ENCODE measurements around the gene TFEB. TPM values are rescaled to one million over a fixed set of nuclear protein-coding genes. Genes with fewer than 3 reads are reported as not detected.

Gene TFEB
- total RNA-seq, 3 donors from 2014 or later (not counting 1 experiment from before 2014, with no cell fraction given): 56.0 to 66.7 (median 66.2) TPM

GRCh38 chr6:41637194-41638001, 98.0 kb downstream of the TFEB start:
- ATAC-seq: no peak
- Histone ChIP-seq H3K27me3 (ENCODE audit: control insufficient read depth, insufficient read depth, low read length) (peaks cover 25% of the 10 kb centered on the region), H3K4me1 (ENCODE audit: control insufficient read depth, insufficient read depth, low read length) (peaks cover 22% of the 10 kb centered on the region), H3K4me3 (ENCODE audit: low read length) (no peak overlapping the region), H3K36me3 (ENCODE audit: control insufficient read depth, insufficient read depth, low read length) (no peaks in the 10 kb centered on the region), H3K27ac (ENCODE audit: low read length) (no peak overlapping the region), H3K9me3 (ENCODE audit: control insufficient read depth, insufficient read depth, low read length) (no peaks in the 10 kb centered on the region)
- Mint-ChIP-seq H3K27ac (no peak overlapping the region), H3K4me3 (peak overlapping the region; percentile 71), H3K27me3 (ENCODE audit: low read depth in 2 of 2) (peaks cover 46 to 57% of the 10 kb centered on the region in 2 donors), H3K9me3 (no peaks in the 10 kb centered on the region), H3K4me1 (peaks cover 0 to 19% of the 10 kb centered on the region in 2 donors), H3K36me3 (no peaks in the 10 kb centered on the region)
- 22% methylated on average over 54 of the region's 54 CpGs for WGBS (ENCODE audit: insufficient coverage)
- no peak for TF ChIP-seq CTCF (IDR thresholded peaks at IDR 0.05)
- intact Hi-C loops (cut with micrococcal nuclease): no loop called here
- DNase-seq: no peak

- Mint-ChIP-seq H3K4me3 (peak overlapping the region; percentile 45), H3K9me3 (no peaks in the 10 kb centered on the region), H3K27ac (no peak overlapping the region), H3K27me3 (ENCODE audit: low read depth in 2 of 2) (peaks cover 50 to 56% of the 10 kb centered on the region in 2 donors), H3K36me3 (no peaks in the 10 kb centered on the region), H3K4me1 (peaks cover 0 to 19% of the 10 kb centered on the region in 2 donors)
- DNase-seq (no peak), ATAC-seq (no peak)
- Histone ChIP-seq H3K9me3 (ENCODE audit: control insufficient read depth, insufficient read depth, low read length) (no peaks in the 10 kb centered on the region), H3K27me3 (ENCODE audit: control insufficient read depth, insufficient read depth, low read length) (peaks cover 25% of the 10 kb centered on the region), H3K36me3 (ENCODE audit: control insufficient read depth, insufficient read depth, low read length) (no peaks in the 10 kb centered on the region), H3K27ac (ENCODE audit: low read length) (no peak overlapping the region), H3K4me1 (ENCODE audit: control insufficient read depth, insufficient read depth, low read length) (peaks cover 22% of the 10 kb centered on the region), H3K4me3 (ENCODE audit: low read length) (no peak overlapping the region)
- intact Hi-C loops (cut with micrococcal nuclease): no loop called here
- WGBS (ENCODE audit: insufficient coverage): 76% methylated on average over 31 of the region's 31 CpGs
- no peak for TF ChIP-seq CTCF (IDR thresholded peaks at IDR 0.05)
Observed at GRCh38 chr6:41636833-41637193, 98.6 kb downstream of the TFEB start.

GRCh38 chr6:41635365-41635764, 100.0 kb downstream of the TFEB start:
- peaks cover 25% of the 10 kb centered on the region for H3K27me3 ChIP-seq (ENCODE audit: control insufficient read depth, insufficient read depth, low read length)
- Mint-ChIP-seq H3K4me3 (no peak overlapping the region), H3K27me3 (ENCODE audit: low read depth in 2 of 2) (peaks cover 37 to 49% of the 10 kb centered on the region in 2 donors)

More at GRCh38 chr6:41635365-41635764, 100.0 kb downstream of the TFEB start:
- Mint-ChIP-seq H3K36me3 (no peaks in the 10 kb centered on the region), H3K9me3 (no peaks in the 10 kb centered on the region), H3K27ac (no peak overlapping the region), H3K4me1 (peaks cover 0 to 19% of the 10 kb centered on the region in 2 donors)
- Histone ChIP-seq H3K36me3 (ENCODE audit: control insufficient read depth, insufficient read depth, low read length) (no peaks in the 10 kb centered on the region), H3K4me3 (ENCODE audit: low read length) (no peak overlapping the region), H3K9me3 (ENCODE audit: control insufficient read depth, insufficient read depth, low read length) (no peaks in the 10 kb centered on the region), H3K4me1 (ENCODE audit: control insufficient read depth, insufficient read depth, low read length) (peaks cover 22% of the 10 kb centered on the region), H3K27ac (ENCODE audit: low read length) (no peak overlapping the region)
- intact Hi-C loops (cut with micrococcal nuclease): no loop called here
- no peak for ATAC-seq
- TF ChIP-seq CTCF (IDR thresholded peaks at IDR 0.05): no peak
- DNase-seq: no peak
- 65% methylated on average over 6 of the region's 6 CpGs for WGBS (ENCODE audit: insufficient coverage)

Measured in natural killer cell (primary cell).